Kidney (tissue), 14 donors: Measurements from ENCODE around the gene PPP1R14C. TPM values are rescaled to one million over a fixed set of nuclear protein-coding genes. Genes with fewer than 3 reads are reported as not detected.

Experiments
- DNase-seq, 5 donors: peaks; one replicate each; pipeline ENCODE4 v3.0.0-alpha.2; 2013 to 2020
- FAIRE-seq: peaks from 2 replicates; lab custom pipeline; 2012; peaks lifted over from hg19 to GRCh38; lab: Jason Lieb, UNC
- H3K27ac ChIP-seq, 2 donors: one replicate each; pipeline ENCODE4 v1.7.0; 2013; ENCODE audit warnings: low read depth in 2 of 2, low read length in 2 of 2, inconsistent platforms in 1 of 2
- H3K27me3 ChIP-seq: one replicate; pipeline ENCODE4 v1.7.1; 2013; ENCODE audit warnings: low read length, inconsistent platforms; ENCODE audit not compliant: control insufficient read depth, insufficient read depth
- H3K36me3 ChIP-seq, 3 donors: one replicate each; pipeline versions ENCODE4 v1.7.0 to v1.7.1; 2013; ENCODE audit warnings: low read length in 3 of 3, control low read depth in 1 of 3, inconsistent platforms in 1 of 3; ENCODE audit not compliant: insufficient read depth in 3 of 3, control insufficient read depth in 2 of 3
- H3K4me1 ChIP-seq, 3 donors: one replicate each; pipeline versions ENCODE4 v1.7.0 to v1.7.1; 2013; ENCODE audit warnings: low read length in 3 of 3, inconsistent platforms in 1 of 3, low read depth in 1 of 3; ENCODE audit not compliant: control insufficient read depth in 2 of 3, insufficient read depth in 2 of 3
- H3K4me3 ChIP-seq, 3 donors: one replicate each; pipeline versions ENCODE4 v1.7.0 to v1.8.1; 2013; ENCODE audit warnings: low read length in 3 of 3, control low read depth in 1 of 3, inconsistent platforms in 1 of 3
- H3K9ac ChIP-seq, 3 donors: one replicate each; pipeline versions ENCODE4 v1.7.0 to v1.7.1; 2013; ENCODE audit warnings: low read length in 3 of 3, control low read depth in 1 of 3, inconsistent platforms in 1 of 3
- H3K9me3 ChIP-seq, 3 donors: one replicate each; pipeline versions ENCODE4 v1.7.0 to v1.7.1; 2013; ENCODE audit warnings: low read length in 3 of 3, control low read depth in 1 of 3, inconsistent platforms in 1 of 3; ENCODE audit not compliant: control insufficient read depth in 2 of 3, insufficient read depth in 1 of 3
- intact Hi-C: fragments of 100-400 bp; cut with DNase I; formaldehyde crosslinking; loops from one replicate; pipeline ENCODE4 v1.11.1; 2022
- polyA plus RNA-seq: library from polyadenylated mRNA; stranded (reverse); fragments of 350-450 nt; fragmentation: Illumina TruSeq; extraction: RNeasy Lipid Tissue Mini Kit (QIAGEN cat#74804); gene quantifications from one replicate; pipeline ENCODE4 v1.2.3, GENCODE V29; 2014; ENCODE audit warnings: low read depth, low replicate concordance; ENCODE audit not compliant: insufficient read depth
- total RNA-seq: library from RNA; stranded (reverse); fragmentation: NEBNext Ultra II Directional; extraction: Animal tissue kit (Norgen Biotek cat#: 25700); gene quantifications from one replicate; pipeline ENCODE4 v1.2.1, GENCODE V29; 2021
- TF ChIP-seq, protein P1 (sequence below): IDR thresholded peaks from 3 replicates; pipeline ENCODE4 v1.5.1; 2012; ENCODE audit warnings: mild to moderate bottlenecking, moderate library complexity, borderline replicate concordance; ENCODE audit not compliant: insufficient read depth; ENCODE audit errors: extremely low read depth
- donor health status: control.
- donor health status: control.
- donor health status: control.
- donor health status: control.
- donor health status: control.
- donor health status: DM: yes; HTN: yes; CAD: no.
- donor health status: Normal renal cell carcinoma (clear cell type).

The PPP1R14C gene
- total and polyA plus RNA-seq, 2 donors from 2014 or later, result 6.5 to 15.8 TPM

DNA sequence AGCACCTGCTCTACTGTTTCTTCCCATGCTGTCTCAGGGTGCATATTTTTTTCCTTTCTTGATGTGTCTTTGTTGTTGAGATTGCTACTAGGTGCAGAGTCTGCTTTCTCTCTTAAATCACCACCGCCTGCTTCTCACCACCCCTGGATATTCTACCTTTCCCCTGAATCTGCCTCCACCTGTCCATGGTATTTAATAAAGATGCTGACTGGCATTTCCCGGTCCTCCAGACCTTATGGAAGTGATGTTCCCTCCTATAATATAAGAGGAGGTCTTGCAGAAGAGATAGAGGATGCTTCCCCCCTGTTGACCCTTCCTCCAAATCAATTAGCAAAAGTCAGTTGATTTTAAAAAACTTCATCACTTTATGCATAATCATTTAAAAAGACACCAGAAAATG, 118.1 kb downstream of the PPP1R14C start:
- no peak overlapping the region for H3K4me3 ChIP-seq
- no peaks in the 10 kb centered on the region for H3K27me3 ChIP-seq
- no peaks in the 10 kb centered on the region for H3K36me3 ChIP-seq
- DNase-seq (no peak), FAIRE-seq (no peak)
- H3K4me1 ChIP-seq, result no peaks in the 10 kb centered on the region
- no peak overlapping the region for H3K9ac ChIP-seq
- TF ChIP-seq, protein P1, sequence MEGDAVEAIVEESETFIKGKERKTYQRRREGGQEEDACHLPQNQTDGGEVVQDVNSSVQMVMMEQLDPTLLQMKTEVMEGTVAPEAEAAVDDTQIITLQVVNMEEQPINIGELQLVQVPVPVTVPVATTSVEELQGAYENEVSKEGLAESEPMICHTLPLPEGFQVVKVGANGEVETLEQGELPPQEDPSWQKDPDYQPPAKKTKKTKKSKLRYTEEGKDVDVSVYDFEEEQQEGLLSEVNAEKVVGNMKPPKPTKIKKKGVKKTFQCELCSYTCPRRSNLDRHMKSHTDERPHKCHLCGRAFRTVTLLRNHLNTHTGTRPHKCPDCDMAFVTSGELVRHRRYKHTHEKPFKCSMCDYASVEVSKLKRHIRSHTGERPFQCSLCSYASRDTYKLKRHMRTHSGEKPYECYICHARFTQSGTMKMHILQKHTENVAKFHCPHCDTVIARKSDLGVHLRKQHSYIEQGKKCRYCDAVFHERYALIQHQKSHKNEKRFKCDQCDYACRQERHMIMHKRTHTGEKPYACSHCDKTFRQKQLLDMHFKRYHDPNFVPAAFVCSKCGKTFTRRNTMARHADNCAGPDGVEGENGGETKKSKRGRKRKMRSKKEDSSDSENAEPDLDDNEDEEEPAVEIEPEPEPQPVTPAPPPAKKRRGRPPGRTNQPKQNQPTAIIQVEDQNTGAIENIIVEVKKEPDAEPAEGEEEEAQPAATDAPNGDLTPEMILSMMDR, result no peak
- no peaks in the 10 kb centered on the region for H3K9me3 ChIP-seq
- intact Hi-C loops, result no loop called here
- no peak overlapping the region for H3K27ac ChIP-seq

DNA sequence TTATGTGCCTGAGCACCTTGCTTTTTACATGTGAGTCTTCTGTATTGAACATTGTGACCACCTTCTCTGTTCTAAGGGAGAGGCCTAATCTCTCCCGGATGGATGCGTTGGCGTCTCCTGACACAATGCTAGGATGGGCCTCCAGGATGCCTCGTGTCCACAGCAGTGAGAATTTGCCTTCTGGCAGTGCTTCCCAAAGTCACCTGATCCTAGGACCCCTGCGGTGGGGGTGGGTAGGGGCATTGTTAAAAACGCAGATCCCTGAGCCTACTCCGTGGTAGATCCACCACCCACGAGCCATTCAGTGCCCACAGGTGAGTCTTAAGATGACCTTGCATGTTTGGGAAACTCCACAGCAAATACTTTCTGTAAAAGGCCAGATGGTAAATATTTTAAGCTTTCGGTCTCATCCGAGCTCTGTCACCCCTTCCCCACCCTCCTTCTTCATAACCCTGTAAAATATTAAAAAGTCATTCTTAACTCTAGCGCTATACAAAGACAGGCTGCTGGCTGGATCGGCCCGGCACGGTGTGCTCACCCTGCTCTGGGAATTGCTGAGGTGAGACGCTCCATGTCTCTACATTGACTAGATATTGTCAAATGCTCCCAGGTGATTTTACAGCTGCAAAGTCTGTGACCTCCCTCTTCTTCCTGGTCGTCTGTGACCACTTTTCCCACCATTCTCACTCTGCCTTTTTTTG, 119.3 kb downstream of the PPP1R14C start:
- no peak overlapping the region for H3K9ac ChIP-seq
- H3K4me1 ChIP-seq, result no peaks in the 10 kb centered on the region
- no peaks in the 10 kb centered on the region for H3K36me3 ChIP-seq
- no peaks in the 10 kb centered on the region for H3K9me3 ChIP-seq
- TF ChIP-seq, protein P1, result no peak
- no peak overlapping the region for H3K27ac ChIP-seq
- DNase-seq (no peak), FAIRE-seq (no peak)
- H3K4me3 ChIP-seq, result no peak overlapping the region
- no peaks in the 10 kb centered on the region for H3K27me3 ChIP-seq
- intact Hi-C loops, result no loop called here

DNA sequence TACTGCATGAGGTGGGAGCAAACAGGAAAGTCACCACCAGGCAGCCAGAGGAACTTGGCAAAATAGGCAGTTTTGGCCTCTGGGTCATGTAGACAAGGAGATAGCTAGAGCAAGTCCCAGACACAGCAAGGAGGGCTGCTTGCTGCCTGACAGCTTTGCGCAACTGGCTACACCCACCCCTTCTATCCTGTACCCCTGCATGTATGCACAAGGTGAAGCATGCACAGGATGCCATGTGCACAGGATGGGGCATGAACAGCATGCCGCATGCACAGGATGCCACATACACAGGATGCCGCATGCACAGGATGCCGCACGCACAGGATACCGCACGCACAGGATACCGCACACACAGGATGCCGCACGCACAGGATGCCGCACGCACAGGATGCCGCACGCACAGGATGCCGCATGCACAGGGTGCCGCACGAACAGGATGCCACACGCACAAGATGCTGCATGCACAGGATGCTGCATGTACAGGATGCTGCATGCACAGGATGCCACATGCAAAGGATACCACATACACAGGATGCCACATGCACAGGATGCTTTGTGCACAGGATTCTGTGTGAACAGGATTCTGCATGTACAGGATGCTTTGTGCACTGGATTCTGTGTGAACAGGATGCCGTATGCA, 121.0 kb downstream of the PPP1R14C start:
- Histone ChIP-seq H3K9me3 (no peaks in the 10 kb centered on the region), H3K4me1 (no peaks in the 10 kb centered on the region), H3K36me3 (no peaks in the 10 kb centered on the region), H3K4me3 (no peak overlapping the region), H3K27ac (no peak overlapping the region), H3K9ac (no peak overlapping the region), H3K27me3 (no peaks in the 10 kb centered on the region)
- FAIRE-seq (no peak), DNase-seq (no peak)
- intact Hi-C loops, result no loop called here
- TF ChIP-seq, protein P1, result no peak
